NCI-H2029 (cell line): Measurements from ENCODE around the gene CDH18.

Source experiments
- DNase-seq: peaks from one replicate; lab custom pipeline; 2025; lab: John Stamatoyannopoulos, UW

The CDH18 gene, protein sequence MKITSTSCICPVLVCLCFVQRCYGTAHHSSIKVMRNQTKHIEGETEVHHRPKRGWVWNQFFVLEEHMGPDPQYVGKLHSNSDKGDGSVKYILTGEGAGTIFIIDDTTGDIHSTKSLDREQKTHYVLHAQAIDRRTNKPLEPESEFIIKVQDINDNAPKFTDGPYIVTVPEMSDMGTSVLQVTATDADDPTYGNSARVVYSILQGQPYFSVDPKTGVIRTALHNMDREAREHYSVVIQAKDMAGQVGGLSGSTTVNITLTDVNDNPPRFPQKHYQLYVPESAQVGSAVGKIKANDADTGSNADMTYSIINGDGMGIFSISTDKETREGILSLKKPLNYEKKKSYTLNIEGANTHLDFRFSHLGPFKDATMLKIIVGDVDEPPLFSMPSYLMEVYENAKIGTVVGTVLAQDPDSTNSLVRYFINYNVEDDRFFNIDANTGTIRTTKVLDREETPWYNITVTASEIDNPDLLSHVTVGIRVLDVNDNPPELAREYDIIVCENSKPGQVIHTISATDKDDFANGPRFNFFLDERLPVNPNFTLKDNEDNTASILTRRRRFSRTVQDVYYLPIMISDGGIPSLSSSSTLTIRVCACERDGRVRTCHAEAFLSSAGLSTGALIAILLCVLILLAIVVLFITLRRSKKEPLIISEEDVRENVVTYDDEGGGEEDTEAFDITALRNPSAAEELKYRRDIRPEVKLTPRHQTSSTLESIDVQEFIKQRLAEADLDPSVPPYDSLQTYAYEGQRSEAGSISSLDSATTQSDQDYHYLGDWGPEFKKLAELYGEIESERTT

DNA sequence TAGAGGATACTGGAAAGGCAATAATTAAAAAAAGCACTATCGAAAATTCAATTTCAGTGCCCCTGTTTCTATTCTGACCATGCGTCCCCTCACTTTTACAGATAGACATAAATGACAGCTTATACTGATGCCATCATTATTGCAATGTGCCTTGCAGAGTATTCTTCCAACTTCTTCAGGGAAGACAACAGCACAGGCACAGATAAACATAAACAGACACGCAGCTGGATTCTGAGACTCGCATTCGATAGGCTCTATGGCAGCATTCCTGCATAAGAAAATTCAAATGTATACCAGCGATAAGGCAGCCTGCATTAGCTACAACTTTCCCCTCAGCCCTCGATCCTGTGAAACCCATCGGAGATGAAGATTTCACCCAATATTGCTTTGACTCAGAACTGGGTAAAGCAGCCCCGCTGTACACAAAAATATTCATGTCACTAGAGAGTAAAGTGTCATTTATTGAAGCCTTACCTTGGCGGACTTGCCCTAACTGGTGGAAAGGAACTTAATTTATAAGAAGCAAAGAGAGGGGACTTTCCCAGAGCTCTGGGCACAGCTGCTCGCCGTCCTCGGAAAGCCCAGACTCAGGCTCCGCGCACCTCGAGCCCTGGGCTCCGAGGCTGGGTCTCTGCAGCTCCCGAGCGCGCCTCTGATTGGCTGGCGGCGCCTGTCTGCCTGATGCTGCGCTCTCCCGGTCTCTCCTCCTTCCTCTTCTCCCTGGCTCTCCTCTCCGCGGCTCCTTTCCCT lies at the start of gene CDH18:
TSS of gene CDH18 (minus strand) at position 589 of the 750 bp plus-strand sequence. CDS start 149,214 bp downstream, outside the sequence.
- DNase-seq: peak; percentile 60

DNA sequence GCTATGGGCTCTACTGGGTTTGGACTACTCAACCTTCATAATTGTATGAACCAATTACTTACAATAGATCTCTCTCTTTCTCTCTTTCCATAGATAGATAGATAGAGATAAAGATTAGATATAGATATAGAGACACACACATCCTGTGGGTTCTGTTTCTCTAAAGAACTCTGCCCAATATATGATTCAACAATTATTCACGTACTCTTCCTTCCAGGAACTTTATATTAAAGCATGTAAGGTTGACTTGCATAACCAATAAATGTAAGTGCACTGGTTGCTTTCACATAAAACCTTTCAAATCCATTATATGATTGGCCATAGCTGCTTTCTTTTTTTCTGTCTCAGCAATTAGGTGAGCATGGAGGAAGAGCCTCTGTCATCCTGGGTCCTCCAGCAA lies 46.7 kb upstream of the CDH18 start:
- DNase-seq: no peak

DNA sequence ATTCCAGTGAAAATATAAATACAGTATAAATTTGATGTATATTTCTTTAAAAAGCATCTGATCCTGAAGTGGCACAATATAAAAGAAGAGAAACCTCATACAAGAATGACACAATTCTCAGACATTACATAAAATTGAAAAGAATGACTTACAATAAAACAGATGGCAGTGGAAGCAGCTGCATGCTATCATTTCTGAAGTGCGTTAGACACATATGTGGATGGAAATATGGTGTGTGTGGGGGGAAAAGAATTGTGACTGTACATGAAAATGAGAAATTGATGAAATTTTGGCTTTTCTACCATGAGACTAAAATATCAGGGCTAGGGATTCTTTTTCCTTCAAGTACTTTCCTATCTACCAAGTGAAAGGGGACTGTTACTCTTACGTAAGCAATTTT lies 45.9 kb upstream of the CDH18 start:
- no peak for DNase-seq

DNA sequence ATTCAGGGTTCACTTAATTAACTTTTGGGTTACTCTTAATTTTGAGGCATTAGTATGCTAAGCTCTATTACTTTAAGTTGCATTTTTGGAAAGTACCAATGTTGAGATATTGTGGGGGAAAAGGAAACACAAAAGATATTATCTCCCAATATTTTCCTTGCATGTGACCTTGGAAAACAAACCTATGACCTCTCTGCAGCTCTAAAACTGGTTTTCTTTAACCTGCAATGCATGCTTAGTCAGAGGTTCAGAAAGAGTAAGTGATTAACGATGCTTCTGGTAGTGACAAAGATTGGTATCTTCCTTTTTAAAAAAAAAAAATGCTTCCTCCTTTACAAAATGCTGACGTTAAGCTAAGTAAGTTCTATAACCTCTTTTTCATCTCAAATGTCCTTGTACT lies 44.9 kb upstream of the CDH18 start:
- no peak for DNase-seq

DNA sequence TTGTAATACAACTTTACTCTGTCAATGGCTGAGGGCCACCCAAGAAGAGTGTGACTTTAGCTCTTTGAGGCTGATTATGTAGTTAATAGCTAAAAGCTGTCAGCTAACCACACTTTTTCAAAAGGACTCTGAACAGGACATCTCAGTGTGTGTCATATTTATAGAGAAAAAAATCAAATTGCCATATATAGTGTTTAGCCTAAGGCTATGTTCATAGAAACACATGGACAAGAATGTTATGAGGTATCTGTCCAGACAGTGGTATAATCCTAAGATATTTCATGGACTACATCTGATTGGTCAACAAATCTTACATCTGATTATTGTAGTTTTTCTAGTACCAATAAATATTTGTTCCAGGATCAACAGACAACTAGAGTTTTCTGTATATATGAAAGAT lies 42.1 kb upstream of the CDH18 start:
- no peak for DNase-seq

DNA sequence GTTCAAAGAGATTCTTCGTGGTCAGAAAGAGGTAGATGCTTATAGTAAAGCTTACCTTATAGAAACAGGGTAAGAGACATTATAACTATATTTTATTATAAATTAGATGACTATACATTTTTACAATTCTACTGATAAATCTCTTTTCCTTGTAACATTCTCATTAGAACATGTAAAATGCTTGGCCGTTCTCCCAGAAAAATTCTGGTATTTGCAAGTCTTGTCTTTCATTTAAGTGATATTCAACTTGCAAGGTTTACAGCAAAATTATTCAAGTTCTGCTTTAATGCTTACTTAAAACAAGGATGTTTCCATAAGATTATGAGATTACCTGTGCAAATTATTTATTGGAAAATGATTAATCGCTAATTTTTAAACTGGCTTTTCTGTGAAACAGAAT lies 41.3 kb upstream of the CDH18 start:
- no peak for DNase-seq

DNA sequence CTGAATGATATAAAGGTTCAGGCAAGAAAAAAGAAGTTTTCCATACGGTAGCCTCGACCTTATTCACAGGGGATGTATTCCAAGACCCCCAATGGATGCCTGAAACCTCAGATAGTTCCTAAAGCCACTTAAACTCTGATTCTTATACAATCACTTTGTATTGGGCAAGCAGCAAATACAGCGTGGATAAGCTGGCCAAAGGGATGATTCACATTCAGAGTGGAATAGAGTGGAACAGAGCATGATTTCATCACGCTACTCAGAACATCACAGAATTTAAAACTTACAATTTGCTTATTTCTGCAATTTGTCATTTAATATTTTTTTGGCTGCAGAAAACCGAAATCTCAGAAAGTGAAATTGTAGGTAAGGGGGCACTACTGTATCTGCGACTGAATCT lies 40.5 kb upstream of the CDH18 start:
- DNase-seq: no peak

DNA sequence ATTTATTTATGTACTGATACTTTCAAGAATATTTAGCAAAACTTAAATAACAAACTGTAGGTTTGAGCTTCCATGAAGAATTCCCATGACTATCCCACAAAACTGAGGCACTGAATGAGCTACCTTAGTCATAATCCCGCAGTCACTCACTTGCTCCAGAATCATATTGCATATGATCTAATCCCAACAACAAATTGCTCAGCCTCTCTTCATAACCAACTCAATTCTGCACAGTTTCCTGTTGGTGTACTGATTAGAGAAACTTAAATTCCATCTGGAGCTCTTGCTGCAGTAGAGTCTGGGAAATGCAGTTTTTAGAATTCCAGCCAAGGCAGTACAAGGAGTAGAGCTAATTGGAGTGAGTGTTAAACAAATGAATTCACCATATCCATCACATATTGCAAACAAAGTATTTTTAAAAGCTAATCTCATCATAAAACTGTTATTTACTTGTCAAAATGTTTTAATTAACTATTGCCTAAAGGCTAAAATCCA lies 35.7 kb upstream of the CDH18 start:
- DNase-seq: no peak

DNA sequence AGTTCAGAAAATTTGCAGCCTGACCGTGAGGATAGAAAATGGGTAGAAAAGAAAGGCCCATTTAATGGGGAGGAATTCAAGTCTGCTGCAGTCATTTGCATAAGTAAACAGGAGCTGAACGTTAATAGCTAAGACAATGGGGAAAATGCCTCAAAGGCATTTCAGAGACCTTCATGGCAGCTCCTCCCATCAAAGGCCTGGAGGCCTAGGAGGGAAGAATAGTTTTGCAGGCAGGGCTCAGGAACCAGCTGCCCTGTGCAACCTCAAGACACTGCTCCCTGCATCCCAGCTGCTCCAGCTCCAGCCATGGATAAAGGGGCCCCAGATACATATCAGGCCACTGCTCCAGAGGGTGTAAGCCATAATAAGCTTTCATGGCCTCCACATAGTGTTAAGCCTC lies 32.2 kb upstream of the CDH18 start:
- no peak for DNase-seq

DNA sequence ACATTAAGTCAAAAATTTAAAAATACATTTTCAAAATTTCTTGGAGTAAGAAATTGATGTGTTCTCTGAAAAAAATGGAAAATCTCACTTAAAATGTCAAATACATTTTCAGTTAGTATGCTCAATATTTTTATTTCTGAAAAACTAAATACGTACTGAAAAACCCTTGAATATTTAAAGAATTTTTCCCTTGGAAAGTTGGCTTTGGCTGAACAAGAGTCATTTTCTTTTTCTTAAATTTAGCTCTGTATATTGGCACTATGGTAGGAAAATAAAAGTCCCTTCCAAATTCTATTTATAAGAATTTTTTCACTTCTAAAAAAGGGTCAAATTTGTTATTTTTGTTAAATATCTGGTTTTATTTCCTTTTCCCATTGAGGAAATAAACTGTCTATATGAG lies 29.0 kb upstream of the CDH18 start:
- DNase-seq: no peak

DNA sequence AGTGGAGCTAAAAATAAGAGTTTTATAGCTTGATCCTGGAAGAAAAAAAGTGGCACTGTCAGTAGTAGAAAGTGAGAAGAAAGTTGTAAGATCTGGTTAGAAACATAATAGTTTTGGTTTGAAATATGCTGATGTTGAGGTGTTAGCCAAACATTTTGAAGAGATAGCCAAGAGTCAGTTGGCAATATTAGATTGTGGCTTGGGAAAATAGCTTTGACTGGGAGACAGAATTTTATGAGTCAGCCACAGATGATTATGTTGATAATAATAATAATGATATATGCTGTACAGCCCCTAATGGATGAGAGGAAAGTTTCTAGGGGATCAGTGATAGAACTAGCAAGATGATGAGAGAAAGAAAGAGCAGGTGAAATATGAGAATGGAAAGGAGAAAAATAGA lies 12.4 kb upstream of the CDH18 start:
- DNase-seq: no peak

DNA sequence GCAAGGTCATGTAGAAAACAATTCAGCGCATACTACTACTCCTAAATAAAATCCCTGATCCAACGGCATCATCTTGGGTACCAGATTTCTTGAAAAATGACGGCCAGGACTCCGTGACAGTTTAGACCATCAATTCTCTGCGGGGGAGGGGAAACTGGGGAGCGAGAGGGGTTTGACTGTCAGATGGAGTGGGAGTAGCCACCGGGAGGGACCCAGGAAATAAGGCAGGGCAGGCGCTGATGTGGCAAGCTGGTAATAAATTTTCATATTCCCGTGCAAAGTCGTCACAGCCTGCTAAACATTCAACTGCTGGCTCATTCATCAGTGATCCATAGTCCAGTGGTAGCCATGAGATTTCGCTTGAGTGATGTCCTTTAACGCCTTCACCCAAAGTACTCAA lies 457 bp upstream of the CDH18 start:
- DNase-seq: no peak

DNA sequence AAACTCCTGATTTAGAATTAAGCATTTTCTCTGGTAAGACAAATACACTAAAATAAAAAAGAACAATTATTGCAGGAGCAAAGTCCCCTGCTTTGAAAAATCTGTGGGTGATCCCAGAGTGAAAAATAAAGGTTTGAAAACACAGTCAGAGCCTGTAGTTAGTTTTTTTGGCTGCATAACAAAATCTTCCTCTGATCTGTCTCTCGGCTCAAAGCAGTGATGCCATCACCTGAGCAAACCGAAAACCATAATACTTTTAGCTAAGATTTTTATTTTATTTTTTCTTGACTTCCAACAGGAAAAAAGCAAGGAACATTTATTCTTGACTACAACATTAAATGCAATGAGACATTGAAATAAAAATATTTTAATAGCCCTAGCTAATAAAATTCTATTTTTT lies 1.2 kb downstream of the CDH18 start:
- no peak for DNase-seq

DNA sequence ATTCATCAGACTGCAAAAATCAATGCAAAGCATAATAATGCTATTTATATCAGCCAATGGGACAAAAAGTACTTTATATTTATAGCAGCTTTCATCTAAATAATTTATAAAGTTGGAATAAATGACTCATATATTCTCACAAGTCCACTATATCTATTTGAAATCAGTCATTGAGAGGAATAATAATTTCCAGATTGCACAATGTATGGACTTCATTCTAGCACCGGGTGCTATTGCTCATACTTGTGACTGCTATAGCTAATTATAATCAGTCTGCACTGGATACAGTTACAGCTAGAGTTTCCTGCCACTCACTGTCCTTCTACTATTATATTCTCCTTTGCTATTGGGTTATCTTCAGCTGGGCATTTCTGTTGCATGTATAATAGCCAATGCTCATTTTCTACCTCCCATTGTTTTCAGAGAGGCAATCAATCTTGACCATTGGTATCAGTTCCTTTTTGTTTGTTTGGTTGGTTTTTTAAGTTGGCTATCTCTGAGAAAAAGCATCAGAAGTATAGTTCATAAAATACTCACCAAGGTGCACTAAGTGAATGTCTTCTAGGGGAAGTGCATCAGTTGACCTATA lies 1.9 kb downstream of the CDH18 start:
- no peak for DNase-seq

DNA sequence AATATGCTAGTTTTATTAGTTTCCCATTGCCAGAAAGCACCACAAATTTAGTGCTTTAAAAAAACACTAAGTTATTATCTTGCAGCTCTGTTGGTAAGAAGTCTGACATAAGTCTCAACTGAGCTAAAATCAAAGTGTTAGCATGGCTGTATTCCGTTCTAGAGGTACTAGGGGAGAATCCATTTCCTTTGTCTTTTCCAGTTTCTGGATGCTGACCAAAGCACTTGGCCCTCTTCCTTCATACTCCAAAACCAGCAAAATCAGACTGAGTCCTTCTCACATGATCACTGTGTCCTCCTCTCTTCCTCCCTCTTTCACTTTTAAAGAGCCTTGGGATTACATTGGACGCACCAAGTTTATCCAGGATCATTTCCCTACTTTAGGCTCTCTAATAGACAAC lies 9.5 kb downstream of the CDH18 start:
- DNase-seq: peak; percentile 17

DNA sequence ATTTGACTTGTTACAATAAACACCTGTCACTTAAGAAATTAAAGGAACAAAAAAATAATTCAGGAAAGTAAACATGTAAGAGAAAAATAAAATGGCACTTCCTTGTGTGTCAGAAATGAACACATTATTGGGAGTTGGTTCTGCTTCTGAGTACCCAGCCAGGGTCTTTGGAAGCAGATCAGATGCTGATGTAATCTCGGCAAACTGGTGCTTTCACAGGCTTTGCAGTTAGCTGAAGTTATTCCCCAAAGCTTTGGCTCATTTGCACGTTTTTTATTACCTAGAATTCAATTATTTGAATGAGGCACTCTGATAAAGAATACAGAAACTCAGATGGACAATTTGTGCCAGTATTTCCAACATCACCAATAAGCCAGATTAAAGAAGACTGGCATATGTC lies 10.9 kb downstream of the CDH18 start:
- DNase-seq: peak; percentile 61

DNA sequence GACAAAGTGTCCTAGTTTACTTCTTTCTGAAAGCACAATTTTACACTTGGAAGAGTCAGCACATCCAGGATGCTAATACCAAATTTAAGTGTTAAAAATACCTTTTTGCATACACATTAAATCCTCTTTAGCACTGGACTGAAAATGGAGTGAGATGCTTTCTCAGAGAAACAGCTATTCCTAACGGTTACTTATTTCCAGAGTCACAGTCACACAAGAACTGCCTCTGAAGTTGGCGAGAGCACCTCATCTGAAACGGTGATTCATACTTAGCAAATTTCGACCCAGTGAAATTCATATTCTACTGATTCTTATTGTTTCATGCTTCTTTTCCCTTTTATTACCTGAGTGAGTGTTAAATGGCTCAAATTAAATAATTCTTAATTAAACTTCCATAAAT lies 12.2 kb downstream of the CDH18 start:
- DNase-seq: no peak

DNA sequence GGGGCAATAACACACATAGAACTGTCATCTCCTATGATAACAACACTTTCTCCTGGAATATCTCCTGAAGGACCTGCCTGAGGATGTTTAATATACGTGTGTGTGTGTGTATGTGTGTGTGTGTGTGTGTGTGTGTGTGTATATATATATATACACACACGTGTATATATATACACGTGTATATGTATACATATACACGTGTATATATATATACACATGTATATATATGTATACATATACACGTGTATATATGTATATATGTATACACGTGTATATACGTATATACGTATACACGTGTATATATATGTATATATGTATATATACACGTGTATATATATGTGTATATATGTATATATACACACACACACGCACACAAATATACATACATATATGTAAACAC lies 27.5 kb downstream of the CDH18 start:
- no peak for DNase-seq

DNA sequence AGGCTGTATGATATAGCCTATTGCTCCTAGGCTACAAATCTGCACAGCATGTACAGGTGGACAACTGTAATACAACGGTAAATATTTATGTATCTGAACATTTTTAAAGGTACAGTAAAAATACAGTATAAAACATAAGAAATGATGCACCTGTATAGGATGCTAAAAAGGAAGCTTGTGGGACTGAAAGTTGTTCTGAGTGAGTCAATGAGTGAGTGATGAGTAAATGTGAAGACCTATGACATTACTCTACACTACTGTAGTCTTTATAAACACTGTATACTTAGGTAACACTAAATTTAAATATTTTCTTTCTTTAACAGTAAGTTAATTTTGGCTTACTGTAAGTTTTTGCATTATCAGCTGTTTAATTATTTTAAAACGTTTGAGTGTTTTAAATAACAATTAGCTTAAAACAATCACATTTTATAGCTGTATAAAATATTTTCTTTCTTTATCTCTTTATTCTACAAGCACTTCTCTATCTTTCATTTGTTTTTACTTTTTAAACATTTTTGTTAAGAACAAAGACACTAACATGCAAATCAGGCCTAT lies 28.1 kb downstream of the CDH18 start:
- no peak for DNase-seq

DNA sequence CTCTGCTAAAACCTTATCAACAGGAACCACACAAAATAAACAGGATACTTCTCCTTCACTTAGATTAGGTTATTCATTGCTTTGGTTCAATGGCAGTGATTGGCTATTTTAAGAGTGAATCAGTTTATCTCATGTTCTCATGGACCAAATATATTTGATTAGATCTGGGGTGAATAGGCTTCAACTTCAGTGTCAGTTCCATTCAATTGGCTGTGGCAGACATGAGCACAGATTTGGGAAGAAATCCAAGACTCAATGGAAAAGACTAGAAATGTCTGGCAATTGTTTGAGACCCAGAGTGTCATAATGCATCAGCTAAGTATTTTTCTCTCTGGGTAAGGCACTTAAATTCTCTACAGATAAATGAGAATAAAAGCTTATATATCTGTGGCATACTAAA lies 37.1 kb downstream of the CDH18 start:
- DNase-seq: no peak

DNA sequence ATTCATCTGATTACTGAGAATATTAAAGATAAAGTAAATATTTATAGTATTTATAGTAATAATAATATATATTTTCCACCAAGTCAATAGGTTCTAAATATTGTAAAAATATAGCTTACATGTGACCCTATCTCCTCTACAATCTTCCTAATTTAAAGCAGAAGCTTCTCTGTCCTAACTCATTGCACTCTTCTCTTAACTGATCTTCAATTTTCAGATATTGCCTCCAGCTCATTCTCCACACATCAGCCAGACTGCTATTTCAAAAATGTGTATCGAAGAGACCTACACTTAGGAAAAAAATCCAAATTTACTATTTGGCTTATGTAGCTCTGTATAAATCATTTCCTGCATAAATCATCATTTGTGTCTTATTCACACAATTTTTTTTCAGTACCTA lies 47.8 kb downstream of the CDH18 start:
- no peak for DNase-seq

DNA sequence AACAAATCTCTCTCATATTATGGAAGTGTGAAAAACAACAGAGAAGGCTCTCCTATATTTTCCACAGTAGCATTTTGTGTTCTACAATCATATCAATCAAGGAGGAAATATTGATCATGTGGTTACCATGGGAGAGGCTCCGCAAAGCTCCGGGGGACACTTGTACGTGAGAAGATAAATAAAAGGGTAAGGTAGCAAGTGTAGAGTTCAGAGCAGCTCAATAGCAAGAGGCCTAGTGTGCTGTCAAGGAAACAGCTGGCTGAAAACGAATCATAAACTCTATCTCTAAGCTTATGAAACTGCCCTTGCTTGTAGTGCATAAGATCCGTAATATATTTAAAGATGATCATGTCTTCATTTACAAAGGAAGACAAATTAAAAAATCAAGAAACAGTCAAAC lies 57.5 kb downstream of the CDH18 start:
- no peak for DNase-seq
